Cardiac muscle cell (in vitro differentiated cells and primary cell): ENCODE results near the gene TSFM. TPM values are rescaled to one million over a fixed set of nuclear protein-coding genes. Genes with fewer than 3 reads are reported as not detected.

Experiments
- DNase-seq, 2 donors: peaks; one replicate each; pipeline versions ENCODE4 v3.0.0 to v3.0.0-alpha.2; 2010 to 2017; ENCODE audit warnings: low read depth in 1 of 2, low spot score in 1 of 2
- H3K27ac ChIP-seq: fragments of 200-600 bp; sonication (generic); 2 replicates; pipeline ENCODE4 v1.5.1; 2016
- H3K27me3 ChIP-seq: fragments of 200-600 bp; sonication (generic); 2 replicates; pipeline ENCODE4 v1.6.0; 2016; ENCODE audit warnings: control low read depth
- H3K36me3 ChIP-seq: fragments of 200-600 bp; sonication (generic); 2 replicates; pipeline ENCODE4 v1.5.1; 2016; ENCODE audit warnings: control low read depth
- H3K4me1 ChIP-seq: fragments of 200-600 bp; sonication (generic); 2 replicates; pipeline ENCODE4 v1.8.1; 2017; ENCODE audit warnings: low read depth, mild to moderate bottlenecking, mixed run types
- H3K4me3 ChIP-seq: fragments of 200-600 bp; sonication (generic); 2 replicates; pipeline ENCODE4 v1.5.1; 2016; ENCODE audit warnings: mild to moderate bottlenecking
- H3K9me3 ChIP-seq: fragments of 200-600 bp; sonication (generic); 2 replicates; pipeline ENCODE4 v1.5.1; 2017; ENCODE audit warnings: low read depth, mild to moderate bottlenecking, control low read depth
- polyA plus RNA-seq: library from polyadenylated mRNA; unstranded; fragments of >200 nt; fragmentation: Nextera tagmentation; extraction: Ambion mirVana; gene quantifications from 2 replicates; pipeline ENCODE4 v1.2.1, GENCODE V29; 2016
- total RNA-seq: library from RNA; depleted of rRNA; stranded (reverse); fragments of >200 nt; gene quantifications from 2 replicates; pipeline ENCODE4 v1.2.3, GENCODE V29; 2016
- TF ChIP-seq, protein P1 (sequence below): IDR thresholded peaks from 2 replicates; pipeline ENCODE4 v1.5.1; 2012; ENCODE audit warnings: low read depth, mild to moderate bottlenecking, low read length

The TSFM gene
- total and polyA plus RNA-seq, 2 experiments from 2014 or later: 22.6 to 66.7 TPM

DNA sequence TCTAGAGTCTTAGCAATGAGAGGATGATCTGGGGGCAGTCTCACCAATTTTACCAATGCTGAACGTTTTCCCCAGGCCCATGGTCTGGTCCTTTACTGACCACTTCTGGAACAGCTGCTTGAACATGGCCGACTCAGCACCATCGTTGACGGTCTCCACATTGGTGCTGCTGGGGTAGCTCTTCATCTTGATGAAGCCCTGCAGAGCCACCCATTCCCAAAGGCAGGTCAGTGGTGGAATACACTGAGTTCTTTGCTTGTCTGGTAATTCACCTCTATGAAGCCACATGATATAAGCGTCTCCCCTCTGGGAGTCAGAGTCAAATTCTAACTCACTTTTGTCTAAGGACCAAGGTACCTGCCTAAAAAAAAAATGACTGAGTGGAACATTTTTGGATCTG lies 25.8 kb downstream of the TSFM start:
- no peak overlapping the region for H3K4me3 ChIP-seq
- DNase-seq: no peak
- no peak overlapping the region for H3K27ac ChIP-seq
- H3K36me3 ChIP-seq: peaks cover 16% of the 10 kb centered on the region
- H3K27me3 ChIP-seq: no peaks in the 10 kb centered on the region
- TF ChIP-seq, protein P1, sequence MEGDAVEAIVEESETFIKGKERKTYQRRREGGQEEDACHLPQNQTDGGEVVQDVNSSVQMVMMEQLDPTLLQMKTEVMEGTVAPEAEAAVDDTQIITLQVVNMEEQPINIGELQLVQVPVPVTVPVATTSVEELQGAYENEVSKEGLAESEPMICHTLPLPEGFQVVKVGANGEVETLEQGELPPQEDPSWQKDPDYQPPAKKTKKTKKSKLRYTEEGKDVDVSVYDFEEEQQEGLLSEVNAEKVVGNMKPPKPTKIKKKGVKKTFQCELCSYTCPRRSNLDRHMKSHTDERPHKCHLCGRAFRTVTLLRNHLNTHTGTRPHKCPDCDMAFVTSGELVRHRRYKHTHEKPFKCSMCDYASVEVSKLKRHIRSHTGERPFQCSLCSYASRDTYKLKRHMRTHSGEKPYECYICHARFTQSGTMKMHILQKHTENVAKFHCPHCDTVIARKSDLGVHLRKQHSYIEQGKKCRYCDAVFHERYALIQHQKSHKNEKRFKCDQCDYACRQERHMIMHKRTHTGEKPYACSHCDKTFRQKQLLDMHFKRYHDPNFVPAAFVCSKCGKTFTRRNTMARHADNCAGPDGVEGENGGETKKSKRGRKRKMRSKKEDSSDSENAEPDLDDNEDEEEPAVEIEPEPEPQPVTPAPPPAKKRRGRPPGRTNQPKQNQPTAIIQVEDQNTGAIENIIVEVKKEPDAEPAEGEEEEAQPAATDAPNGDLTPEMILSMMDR: no peak
- no peaks in the 10 kb centered on the region for H3K4me1 ChIP-seq
- H3K9me3 ChIP-seq: no peaks in the 10 kb centered on the region

- TF ChIP-seq, protein P1: no peak
- no peak for DNase-seq
- no peaks in the 10 kb centered on the region for H3K27me3 ChIP-seq
- peaks cover 16% of the 10 kb centered on the region for H3K36me3 ChIP-seq
- no peaks in the 10 kb centered on the region for H3K9me3 ChIP-seq
- no peak overlapping the region for H3K4me3 ChIP-seq
- H3K27ac ChIP-seq: no peak overlapping the region
- no peaks in the 10 kb centered on the region for H3K4me1 ChIP-seq
Measured at GRCh38 chr12:57809425-57809824, 26.8 kb downstream of the TSFM start.

DNA sequence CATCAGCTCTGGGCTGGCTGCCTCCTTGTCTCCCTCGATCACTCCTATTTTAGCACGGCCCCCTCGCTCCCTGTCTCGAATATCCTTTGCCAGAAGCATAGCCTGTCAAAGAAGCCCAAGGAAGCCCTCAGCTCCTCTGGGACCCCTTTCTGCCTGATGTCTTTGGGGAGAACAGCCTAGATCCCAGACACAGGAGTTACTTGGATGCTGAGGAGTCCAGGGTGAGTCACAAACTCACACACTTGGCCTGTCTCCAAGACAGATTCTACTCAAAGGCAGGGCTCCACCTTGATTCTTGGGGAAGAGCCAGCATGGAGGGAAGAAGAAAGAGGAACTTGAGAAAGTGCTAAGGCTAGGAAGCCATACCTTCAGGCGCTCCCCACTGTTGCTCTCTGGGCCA lies 27.9 kb downstream of the TSFM start:
- no peaks in the 10 kb centered on the region for H3K9me3 ChIP-seq
- TF ChIP-seq, protein P1: no peak
- H3K4me3 ChIP-seq: no peak overlapping the region
- no peaks in the 10 kb centered on the region for H3K4me1 ChIP-seq
- H3K36me3 ChIP-seq: peaks cover 14% of the 10 kb centered on the region
- DNase-seq: peak in 1 of 2 donors; percentile 57
- H3K27me3 ChIP-seq: no peaks in the 10 kb centered on the region
- H3K27ac ChIP-seq: no peak overlapping the region

- TF ChIP-seq, protein P1: no peak
- H3K9me3 ChIP-seq: no peaks in the 10 kb centered on the region
- H3K27ac ChIP-seq: no peak overlapping the region
- H3K4me3 ChIP-seq: no peak overlapping the region
- peaks cover 13% of the 10 kb centered on the region for H3K36me3 ChIP-seq
- H3K27me3 ChIP-seq: no peaks in the 10 kb centered on the region
- no peaks in the 10 kb centered on the region for H3K4me1 ChIP-seq
- no peak for DNase-seq
Measured at GRCh38 chr12:57811028-57811755, 28.6 kb downstream of the TSFM start.

GRCh38 chr12:57813111-57813970 lies 30.8 kb downstream of the TSFM start:
- no peaks in the 10 kb centered on the region for H3K27me3 ChIP-seq
- H3K27ac ChIP-seq: no peak overlapping the region
- peaks cover 3% of the 10 kb centered on the region for H3K36me3 ChIP-seq
- no peak overlapping the region for H3K4me3 ChIP-seq
- no peak for DNase-seq
- TF ChIP-seq, protein P1: no peak
- no peaks in the 10 kb centered on the region for H3K4me1 ChIP-seq
- no peaks in the 10 kb centered on the region for H3K9me3 ChIP-seq
